ENCODE data around the gene AFAP1L2. TPM values are rescaled to one million over a fixed set of nuclear protein-coding genes. Genes with fewer than 3 reads are reported as not detected.
"Not testable (repeated sequence)": the region's sequence is repeated elsewhere in the genome, so short reads cannot be mapped to it uniquely, and the experiment has no call there.

AFAP1L2 gene
- total RNA-seq, 1 experiment from 2014 or later, result not detected

DNA sequence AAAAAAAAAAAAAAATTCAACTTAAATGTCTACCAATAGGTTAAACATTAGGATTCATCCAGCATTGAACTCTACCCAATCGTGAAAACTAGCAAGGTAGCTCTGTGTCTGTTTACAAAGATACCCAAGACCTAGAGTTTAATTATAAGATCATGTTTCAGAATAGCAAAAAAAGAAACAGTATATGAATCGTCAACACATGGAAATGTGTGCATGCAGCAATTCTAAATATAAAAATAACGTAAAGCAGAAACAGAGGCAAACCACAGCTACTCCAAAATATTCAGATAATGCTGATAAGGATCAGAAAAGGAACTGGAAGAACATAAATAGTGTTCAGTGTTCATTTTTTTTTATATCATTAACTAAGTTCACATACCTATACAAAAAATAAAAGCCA, 68.7 kb downstream of the AFAP1L2 start:
- CTCF ChIA-PET, result no interaction called here
- intact Hi-C loops (cut with micrococcal nuclease; ENCODE audit: unreplicated experiment), result no loop called here
- H3K36me3 ChIP-seq (ENCODE audit: insufficient read depth, low read length, poor library complexity, severe bottlenecking), result no peaks in the 10 kb centered on the region

DNA sequence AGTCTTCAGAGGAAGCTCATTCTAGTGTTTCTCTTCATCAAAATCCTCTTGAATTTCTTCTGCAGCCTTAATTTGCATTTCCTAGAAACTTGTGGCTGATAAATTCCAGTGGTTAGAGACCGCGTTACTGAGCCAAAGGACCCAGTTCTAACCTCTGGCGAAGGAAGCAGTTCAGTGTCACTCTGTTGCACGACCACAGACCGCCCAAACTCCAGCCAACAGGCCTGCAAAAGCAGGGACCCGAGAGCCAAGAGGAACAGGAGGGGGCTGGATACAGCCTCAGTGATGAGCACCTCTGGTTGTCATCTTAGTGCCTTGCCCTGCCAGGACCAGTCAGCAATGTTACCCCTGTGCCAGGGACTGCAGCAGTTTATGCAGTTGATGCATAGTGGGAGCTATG, 70.0 kb downstream of the AFAP1L2 start:
- ChIA-PET CTCF (no interaction called here), POLR2A (ENCODE audit: low non-redundant PET) (no interaction called here)
- BruUV-seq (replicated peaks), result no TSS peak
- Histone ChIP-seq H3K4me1 (ENCODE audit: insufficient read depth, low read length, poor library complexity, severe bottlenecking) (no peaks in the 10 kb centered on the region), H3K27me3 (replicated peaks; ENCODE audit: insufficient read depth, low read depth, low read length, poor library complexity) (no peaks in the 10 kb centered on the region), H3K36me3 (ENCODE audit: insufficient read depth, low read length, poor library complexity, severe bottlenecking) (no peaks in the 10 kb centered on the region), H3K27ac (ENCODE audit: low read depth, low read length, poor library complexity, severe bottlenecking) (no peak overlapping the region), H3K9me3 (ENCODE audit: low read depth, low read length, poor library complexity, severe bottlenecking) (no peaks in the 10 kb centered on the region), H3K4me3 (ENCODE audit: low read depth, low read length, poor library complexity, severe bottlenecking) (no peak overlapping the region)
- DNase-seq (ENCODE audit: low spot score), result no peak
- no peak for TF ChIP-seq EZH2 (IDR thresholded peaks at IDR 0.05; ENCODE audit: borderline replicate concordance, low read depth, low read length, poor library complexity, severe bottlenecking)
- TF ChIP-seq, protein P1, sequence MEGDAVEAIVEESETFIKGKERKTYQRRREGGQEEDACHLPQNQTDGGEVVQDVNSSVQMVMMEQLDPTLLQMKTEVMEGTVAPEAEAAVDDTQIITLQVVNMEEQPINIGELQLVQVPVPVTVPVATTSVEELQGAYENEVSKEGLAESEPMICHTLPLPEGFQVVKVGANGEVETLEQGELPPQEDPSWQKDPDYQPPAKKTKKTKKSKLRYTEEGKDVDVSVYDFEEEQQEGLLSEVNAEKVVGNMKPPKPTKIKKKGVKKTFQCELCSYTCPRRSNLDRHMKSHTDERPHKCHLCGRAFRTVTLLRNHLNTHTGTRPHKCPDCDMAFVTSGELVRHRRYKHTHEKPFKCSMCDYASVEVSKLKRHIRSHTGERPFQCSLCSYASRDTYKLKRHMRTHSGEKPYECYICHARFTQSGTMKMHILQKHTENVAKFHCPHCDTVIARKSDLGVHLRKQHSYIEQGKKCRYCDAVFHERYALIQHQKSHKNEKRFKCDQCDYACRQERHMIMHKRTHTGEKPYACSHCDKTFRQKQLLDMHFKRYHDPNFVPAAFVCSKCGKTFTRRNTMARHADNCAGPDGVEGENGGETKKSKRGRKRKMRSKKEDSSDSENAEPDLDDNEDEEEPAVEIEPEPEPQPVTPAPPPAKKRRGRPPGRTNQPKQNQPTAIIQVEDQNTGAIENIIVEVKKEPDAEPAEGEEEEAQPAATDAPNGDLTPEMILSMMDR (conservative IDR thresholded peaks at IDR 0.05; ENCODE audit: low read depth, low read length), result no peak
- intact Hi-C loops (cut with micrococcal nuclease; ENCODE audit: unreplicated experiment), result no loop called here

More for the DNA sequence above, 68.7 kb downstream of the AFAP1L2 start:
- Histone ChIP-seq H3K27ac (ENCODE audit: low read depth, low read length, poor library complexity, severe bottlenecking) (no peak overlapping the region), H3K4me1 (ENCODE audit: insufficient read depth, low read length, poor library complexity, severe bottlenecking) (no peaks in the 10 kb centered on the region), H3K9me3 (ENCODE audit: low read depth, low read length, poor library complexity, severe bottlenecking) (no peaks in the 10 kb centered on the region), H3K27me3 (replicated peaks; ENCODE audit: insufficient read depth, low read depth, low read length, poor library complexity) (no peaks in the 10 kb centered on the region), H3K4me3 (ENCODE audit: low read depth, low read length, poor library complexity, severe bottlenecking) (no peak overlapping the region)
- no TSS peak for BruUV-seq (replicated peaks)
- no peak for DNase-seq (ENCODE audit: low spot score)
- POLR2A ChIA-PET (ENCODE audit: low non-redundant PET), result no interaction called here
- no peak for TF ChIP-seq EZH2 (IDR thresholded peaks at IDR 0.05; ENCODE audit: borderline replicate concordance, low read depth, low read length, poor library complexity, severe bottlenecking)
- TF ChIP-seq, protein P1 (conservative IDR thresholded peaks at IDR 0.05; ENCODE audit: low read depth, low read length), result no peak

DNA sequence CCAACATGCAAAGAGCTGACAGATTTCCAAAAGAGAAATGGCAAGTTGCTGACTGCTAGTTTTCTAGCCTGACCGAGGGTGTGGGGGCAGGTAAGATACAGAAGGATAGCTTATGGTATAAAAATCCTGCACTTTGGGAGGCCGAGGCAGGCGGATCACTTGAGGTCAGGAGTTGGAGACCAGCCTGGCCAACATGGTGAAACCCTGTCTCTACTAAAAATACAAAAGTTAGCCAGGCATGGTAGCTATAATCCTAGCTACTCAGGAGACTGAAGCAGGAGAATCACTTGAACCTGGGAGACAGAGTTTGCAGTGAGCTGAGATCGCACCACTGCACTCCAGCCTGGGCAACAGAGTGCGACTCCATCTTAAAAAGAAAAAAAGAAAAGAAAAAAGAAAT, 70.9 kb downstream of the AFAP1L2 start:
- H3K27me3 ChIP-seq (replicated peaks; ENCODE audit: insufficient read depth, low read depth, low read length, poor library complexity); H3K4me3 ChIP-seq (ENCODE audit: low read depth, low read length, poor library complexity, severe bottlenecking); H3K9me3 ChIP-seq (ENCODE audit: low read depth, low read length, poor library complexity, severe bottlenecking); CTCF ChIA-PET; DNase-seq (ENCODE audit: low spot score); H3K36me3 ChIP-seq (ENCODE audit: insufficient read depth, low read length, poor library complexity, severe bottlenecking); H3K4me1 ChIP-seq (ENCODE audit: insufficient read depth, low read length, poor library complexity, severe bottlenecking); POLR2A ChIA-PET (ENCODE audit: low non-redundant PET); H3K27ac ChIP-seq (ENCODE audit: low read depth, low read length, poor library complexity, severe bottlenecking); BruUV-seq (replicated peaks); intact Hi-C loops (cut with micrococcal nuclease; ENCODE audit: unreplicated experiment): not testable (repeated sequence)

All from A673 (cell line).